NCI-H2107 (cell line): ENCODE measurements around the gene TRAPPC10.

ENCODE experiments used
- DNase-seq: peaks from one replicate; lab custom pipeline; 2025; lab: John Stamatoyannopoulos, UW

TRAPPC10 gene

DNA sequence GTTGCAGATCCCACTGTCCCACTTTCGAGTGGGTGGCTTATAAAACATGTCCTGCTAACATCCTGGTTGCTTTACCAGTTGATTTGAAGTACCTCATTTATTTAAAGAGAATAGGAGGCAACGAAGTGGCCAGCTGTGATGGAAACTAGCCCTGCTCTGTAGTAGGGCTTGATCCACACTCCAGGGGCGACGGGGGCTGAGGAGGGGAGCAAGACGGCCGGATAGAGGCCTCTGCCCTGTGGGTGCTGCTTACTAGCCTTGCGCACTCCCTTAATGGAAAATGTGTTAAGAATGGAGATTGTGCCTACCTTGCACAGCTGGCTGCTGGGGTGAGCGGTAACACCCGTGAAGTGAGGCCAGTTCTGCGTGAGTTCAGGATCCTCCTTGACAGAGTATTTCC lies 54.0 kb downstream of the TRAPPC10 start:
- DNase-seq: no peak

DNA sequence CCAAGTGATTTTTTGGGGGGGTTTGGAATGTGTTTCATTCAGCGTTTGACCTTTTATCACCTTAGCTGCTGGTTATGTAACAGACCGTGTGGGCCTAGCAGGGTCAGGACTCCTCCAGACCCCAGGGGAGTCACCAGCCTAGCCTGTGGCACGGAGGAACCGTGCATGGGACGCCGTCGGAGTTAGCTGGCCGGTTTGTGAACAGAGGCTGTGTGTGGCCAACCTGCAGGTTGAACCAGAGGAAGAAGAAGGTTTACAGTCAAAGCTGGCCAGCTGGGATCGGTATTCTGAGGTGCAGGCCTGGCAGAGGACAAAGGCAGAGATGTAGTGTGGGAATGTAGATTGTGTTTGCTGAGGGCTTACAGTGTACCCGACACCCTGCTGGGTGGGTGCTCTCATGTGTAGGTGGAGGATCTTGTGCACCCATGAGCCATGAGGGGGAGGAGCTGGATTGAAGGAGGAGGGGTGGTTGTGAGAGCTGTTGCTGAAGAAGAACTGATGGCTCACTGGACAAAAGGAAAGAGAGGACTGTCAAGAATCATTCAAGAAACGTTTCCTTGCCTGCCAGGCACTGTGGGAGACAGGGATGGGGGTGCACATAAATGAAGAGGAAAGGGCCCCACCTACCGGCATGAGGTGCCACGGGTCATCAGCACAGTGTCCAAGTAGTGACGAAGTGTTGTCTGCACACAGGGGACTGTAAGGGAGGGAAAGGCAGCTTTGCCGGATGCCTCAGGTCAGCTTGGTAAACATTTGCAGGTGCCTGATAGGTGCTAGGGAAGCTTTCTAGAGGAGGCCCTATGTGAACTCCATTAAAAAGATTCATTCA lies 55.1 kb downstream of the TRAPPC10 start:
- no peak for DNase-seq

DNA sequence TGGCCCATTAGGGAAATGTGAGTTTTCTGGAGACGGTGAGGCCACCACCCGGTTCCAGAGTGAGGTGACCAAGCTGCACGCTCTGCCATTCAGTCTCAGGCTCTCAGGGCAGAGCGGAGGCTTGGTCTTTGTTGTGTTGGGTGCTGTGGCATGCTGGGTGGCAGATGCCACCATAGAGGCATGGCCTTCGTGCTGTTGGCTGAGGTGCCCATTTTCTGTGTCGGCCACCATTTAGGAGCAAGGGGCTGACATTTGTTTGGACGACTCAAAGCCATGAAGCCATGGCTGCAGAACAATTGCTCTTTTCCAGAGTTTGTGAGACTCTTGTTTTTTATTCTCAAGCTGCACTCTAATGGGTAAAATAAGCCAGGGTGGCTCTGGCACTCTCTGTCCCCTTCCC lies 58.3 kb downstream of the TRAPPC10 start:
- no peak for DNase-seq

DNA sequence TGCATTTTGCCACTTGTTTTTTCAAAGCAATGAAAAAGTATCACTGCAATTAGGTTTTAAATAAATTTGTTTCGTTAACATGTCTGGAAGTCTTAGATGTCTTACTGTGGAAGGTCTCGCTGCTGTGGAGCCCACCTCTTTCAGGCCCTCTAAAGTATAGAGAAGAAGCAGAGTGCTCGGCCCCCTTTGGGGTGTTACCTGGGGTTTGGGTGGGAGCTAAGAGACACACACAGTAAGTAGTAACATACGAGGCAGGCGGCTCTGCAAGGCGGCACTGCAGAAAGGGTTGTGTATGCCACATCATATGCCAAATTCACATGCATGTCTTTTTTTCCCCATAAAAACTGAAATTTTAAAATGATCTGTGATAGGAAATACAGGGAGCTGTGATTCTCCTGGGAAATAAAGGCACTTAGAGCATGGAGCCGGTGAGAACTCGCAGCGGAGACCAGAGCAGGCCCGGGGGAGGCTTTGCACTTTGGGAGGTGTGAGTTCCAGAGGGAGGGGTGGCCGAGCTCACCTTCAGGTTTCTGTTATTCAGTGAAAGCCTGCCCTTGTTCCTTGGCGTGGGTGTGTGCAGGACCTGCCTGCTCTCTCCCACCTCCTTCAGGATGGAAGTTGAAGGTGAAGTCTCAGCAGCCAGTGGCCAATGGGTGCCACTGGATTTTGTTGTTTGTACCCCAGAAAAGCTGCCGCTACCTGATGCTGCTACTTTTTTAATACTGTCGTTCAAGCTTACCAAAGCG lies 59.4 kb downstream of the TRAPPC10 start:
- no peak for DNase-seq

DNA sequence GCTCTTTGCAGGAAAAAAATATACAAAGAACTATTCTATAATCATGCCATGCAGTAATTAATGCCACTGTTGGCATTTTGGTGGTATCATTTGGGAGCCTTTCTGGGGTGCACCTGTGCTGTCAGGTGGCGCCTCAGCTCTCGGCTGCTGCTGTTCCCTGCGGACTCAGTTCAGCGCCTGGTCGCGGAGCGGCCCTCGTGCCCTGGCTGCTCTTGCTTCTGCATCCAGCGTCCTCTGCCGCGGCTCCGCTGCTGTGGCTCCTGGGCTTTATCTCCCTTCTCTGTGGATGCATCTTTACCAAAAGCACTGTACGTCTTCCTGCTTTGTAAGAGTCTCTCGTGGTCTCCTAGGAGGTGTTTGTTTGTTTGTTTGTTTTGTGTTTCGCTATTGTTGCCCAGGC lies 60.0 kb downstream of the TRAPPC10 start:
- DNase-seq: no peak

DNA sequence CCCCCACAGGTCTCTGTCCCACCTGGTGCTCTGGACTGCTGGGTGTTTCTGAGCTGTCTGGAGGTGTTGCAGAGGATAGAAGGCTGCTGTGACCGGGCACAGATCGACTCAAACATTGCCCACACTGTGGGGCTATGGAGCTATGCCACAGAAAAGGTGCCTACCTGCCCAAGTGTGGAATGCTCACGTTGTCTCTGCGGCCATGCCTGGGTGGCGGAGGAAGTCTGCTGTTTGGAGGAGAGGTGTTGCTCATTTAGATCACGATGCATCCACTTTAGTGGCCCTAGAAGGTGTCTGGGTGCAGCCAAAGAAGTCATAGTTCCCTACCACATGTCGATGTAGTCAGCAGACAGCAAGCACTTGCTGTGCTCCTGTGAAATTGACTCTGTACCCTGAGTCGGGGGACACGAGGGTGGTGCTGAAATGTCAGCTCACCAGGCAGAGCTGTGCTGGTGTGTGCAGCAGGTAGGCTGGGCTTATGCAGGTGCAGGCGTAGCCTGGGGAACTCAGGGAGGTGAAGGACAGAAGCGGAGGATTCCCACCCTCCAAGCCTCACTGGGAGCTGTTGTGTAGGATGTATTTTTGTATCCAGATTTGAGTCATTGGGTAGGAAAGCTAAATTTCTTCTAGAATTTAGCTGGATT lies 62.3 kb downstream of the TRAPPC10 start:
- no peak for DNase-seq

DNA sequence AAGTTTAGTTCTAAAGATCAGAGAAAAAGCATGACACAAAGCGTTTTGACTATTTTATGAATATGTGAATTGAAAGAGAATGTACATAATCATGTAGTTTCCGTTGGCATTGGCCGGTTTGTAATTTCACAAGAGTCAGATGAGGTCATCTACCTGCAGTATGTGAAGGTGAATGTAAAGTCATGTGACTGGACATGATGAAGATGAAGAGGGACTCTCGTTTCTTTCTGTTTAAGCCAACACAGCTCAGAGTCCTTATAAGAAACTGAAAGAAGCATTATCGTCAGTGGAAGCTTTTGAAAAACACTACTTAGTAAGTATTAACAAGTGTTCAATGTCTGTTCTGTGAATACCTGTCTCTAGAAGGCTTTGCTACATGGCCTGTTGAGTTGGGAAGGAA lies 64.2 kb downstream of the TRAPPC10 start:
- DNase-seq: no peak

DNA sequence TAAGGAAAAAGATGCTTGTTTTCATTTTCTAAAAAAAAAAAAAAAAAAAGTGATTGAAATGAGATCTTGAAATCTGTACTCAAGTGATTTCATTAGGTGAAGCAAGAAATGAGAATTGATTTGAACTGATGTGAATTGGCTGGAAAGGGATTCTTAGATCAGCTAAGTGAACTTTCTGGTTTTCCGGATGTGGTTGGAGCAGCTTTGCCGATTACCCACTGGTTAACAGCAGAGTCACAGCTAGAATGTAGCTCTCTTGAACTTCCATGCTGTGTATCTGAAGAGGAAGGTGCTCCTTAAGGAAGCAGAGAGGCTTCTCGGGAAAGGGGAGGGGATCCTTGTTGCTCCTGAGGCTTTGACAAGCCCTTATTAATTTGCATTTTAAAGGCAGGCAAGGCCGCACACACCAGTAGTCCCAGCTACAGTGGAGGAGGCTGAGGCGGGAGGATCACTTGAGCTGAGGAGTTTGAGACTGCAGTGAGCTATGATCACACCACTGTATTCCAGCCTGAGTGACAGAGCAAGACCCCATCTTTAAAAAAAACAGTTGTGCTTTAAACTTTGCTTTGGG lies 66.4 kb downstream of the TRAPPC10 start:
- no peak for DNase-seq

DNA sequence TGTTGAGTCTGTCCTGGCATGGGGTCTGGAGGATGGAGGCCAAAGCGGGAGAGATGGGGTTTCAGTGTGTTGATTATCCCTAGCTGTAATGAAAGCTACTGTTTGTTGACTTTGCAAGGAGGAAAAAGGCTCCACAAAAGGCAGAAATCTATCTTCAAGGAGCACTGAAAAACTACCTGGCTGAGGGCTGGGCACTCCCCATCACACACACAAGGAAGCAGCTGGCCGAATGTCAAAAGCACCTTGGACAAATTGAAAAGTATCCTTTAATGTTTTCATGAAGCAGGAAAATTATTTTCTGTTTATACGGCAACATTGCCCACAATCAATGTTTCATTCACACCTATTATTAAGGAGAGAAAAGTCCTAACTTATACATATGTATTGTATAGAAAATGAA lies 67.3 kb downstream of the TRAPPC10 start:
- DNase-seq: no peak

DNA sequence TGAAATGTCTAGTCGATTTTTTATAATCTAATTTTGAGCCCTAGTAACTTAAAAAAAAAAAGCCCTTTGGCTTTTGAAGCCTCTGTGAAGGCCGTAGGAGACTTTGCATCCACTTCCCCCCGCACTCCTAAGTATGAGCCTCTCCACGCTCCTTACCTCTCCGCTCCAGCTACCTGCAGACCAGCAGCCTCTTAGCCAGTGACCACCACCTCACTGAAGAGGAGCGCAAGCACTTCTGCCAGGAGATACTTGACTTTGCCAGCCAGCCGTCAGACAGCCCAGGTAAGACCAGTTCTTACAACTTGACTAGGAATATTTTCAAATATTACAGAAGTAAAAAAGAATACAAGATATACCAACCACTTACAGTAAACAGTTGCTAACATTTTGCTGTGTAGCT lies 67.7 kb downstream of the TRAPPC10 start:
- no peak for DNase-seq

DNA sequence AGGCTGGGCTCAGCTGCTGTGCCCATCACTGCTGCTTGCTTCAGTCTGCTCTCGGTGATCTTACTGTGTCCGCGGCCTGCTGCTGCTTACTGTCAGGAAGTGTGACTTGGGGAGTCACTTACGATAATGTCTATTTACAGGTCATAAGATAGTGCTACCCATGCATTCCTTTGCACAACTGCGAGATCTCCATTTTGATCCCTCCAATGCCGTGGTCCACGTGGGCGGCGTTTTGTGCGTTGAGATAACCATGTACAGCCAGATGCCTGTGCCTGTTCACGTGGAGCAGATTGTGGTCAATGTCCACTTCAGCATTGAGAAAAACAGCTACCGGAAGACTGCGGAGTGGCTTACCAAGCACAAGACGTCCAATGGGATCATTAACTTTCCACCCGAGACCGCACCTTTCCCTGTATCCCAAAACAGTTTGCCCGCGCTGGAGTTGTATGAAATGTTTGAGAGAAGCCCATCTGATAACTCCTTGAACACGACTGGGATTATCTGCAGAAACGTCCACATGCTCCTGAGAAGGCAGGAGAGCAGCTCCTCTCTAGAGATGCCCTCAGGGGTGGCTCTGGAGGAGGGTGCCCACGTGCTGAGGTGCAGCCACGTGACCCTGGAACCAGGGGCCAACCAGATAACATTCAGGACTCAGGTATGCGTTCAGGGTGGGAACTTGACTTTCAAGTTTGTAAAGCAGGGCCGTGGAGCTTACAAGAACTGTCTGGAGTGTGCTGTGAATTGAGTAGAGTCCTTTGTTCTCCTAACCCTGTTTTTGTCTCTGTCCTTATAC lies 70.7 kb downstream of the TRAPPC10 start:
- DNase-seq: no peak

DNA sequence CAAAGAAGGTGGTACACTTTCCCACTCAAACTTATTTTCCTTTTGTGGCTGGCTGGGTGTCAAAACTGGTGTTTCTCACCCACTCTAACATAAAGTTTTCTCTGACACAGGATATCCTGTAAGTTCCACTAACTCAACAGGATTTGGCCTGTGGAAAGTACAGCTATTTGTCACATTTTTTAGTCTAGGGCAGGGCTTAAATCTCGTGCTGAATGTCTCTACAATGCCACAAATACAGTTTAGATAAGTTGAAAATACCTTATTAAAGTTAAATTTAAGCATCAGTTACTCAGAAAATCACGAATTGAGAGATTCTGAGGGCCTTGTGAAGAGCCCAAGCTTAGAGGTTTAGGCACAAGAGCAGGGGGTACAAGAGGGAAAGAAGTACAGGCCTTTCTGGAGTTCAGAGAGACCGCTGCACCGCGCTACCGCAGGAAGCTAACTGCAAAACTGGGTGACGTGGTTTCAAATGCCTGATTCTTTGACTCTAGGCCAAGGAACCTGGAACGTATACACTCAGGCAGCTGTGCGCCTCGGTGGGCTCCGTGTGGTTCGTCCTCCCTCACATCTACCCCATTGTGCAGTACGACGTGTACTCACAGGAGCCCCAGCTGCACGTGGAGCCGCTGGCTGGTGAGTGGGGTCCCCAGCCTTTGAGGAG lies 71.7 kb downstream of the TRAPPC10 start:
- DNase-seq: no peak

DNA sequence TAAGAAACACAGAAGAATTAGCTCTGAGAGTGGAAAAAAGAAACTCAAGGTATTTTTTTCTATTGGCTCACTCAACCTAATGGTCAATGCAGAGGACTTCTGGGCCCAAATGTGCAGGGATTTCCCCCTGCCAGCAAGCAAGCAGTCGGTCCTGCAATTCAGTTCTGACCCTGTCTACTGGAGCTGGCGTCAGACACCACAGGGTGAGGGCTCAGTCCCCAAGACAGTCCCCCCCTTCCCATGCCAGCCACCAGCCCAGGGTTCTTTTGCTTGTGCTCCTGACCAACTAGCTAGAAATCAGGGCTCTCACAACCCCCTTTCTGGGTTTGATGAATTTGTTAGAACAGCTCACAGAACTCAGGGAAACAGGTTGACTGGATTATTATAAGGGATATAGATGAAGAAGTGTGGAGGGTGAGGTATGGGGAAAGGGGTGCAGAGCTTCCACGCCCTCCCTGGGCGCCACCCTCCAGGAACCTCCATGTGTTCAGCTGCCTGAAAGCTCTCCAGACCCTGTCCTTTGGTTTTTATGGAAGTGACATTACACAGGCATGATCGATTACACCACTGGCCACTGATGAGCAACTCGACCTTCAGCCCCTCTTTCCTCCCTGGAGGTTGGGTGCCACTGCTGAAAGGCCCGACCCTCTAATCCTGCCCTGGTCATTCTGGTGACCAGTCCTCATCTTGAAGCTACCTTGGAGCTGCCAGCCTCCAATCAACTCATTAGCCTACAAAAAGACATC lies 72.6 kb downstream of the TRAPPC10 start:
- no peak for DNase-seq

DNA sequence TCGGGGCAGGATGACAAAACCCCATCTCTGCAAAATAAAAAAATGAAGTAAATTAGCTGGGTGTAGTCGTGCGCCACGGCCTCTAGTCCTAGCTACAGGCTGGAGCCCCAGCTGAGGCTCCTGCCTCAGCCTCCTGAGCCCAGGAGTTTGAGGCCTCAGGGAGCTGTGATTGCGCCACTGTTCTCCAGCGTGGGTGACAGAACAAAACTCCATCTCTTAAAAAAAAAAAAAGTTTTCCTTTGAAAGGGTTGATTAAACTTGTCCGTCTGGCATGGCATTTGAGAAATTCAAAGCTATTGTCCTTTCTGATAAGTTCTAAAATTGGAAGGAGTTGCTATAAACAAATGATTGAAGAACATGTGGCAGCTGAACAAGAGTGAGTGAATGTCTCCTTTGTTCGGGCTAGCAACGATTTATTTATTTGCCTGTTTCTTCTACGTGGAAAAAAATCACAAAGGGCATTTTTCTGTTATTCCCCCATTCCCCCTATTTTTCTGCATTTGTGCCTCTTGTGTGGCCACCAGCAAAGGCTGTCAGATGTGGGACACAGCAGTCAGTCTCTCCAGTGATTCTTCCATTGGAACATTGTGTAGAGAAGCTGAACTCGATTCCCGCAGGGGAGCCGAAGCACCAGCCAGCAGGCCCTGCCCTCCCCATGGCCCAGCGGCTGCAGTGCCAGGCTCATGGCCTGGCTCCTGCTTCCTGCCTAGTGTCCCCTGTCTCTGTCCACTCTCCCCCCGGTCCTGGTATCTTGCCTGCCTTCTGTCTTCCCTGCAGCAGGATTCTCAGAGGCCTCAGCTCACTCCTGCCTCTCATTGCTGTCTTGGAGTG lies 73.6 kb downstream of the TRAPPC10 start:
- no peak for DNase-seq

DNA sequence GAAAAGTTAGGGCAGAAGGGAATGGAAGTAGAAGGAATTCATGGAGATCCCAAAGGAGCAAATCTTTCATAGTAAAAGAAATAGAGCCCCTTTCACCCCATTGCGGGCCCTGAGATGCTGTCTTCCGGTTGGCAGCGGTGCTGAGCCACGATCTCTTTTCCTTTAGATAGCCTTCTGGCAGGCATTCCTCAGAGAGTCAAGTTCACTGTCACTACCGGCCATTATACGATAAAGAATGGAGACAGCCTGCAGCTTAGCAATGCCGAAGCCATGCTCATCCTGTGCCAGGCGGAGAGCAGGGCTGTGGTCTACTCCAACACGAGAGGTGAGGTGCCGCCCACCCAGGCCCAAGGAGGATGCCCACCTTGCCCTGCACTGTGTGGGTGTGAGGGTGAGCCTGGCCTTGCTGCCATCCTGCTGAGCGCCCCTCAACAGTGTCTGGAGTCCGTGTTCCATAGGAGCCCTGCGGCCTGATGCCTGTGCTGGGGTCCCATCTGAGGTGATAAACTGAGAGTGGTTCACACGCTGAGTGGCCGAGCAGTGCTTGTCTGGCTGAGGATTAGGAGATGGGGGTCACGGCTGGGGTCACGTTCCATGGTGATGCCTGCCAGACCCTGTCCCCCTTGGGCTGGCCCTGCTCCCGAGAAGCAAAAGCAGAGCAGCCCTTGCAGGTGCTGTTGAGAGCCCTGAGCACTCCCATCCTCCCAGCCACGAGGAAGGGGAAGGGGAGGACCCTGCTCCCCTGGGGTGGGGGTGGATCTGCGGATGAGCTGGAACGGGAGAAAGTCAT lies 74.7 kb downstream of the TRAPPC10 start:
- DNase-seq: no peak

DNA sequence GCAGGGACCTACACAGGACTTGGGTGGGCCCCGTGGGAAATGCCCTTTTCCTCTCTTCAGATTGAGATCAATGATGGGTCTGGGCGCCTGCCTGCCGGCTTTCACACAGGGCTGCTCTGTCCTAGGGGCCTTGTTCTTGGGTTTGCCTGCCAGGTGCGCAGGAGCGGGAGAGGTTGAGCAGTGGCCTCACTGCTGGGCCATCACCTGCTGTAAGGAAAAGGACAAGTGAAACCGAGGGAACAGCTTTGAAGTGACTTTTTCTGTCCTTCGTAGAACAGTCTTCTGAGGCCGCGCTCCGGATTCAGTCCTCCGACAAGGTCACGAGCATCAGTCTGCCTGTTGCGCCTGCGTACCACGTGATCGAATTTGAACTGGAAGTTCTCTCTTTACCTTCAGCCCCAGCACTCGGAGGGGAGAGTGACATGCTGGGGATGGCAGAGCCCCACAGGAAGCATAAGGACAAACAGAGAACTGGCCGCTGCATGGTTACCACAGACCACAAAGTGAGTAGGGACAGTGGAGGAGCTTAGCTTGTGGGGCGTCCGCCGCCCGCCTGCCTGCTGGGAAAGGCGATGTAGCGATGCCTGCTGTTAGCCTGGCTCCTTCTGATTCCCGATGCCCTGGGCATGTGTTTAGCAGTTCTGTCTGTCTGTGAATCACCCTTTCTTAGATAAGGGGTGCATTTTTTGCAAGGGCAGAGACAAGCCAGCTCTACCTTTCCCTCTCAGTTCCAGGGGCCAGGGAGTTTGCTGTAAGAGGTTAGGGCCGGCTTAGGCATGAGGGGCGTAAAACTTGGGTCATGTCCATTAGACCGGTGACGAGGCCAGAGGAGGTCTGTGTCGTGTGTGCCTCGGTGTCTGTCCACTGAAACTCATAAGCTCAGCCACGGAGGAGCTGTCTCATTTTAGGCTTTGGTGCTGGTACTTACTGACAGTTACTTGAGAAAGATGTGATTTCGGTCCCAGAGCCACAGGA lies 75.6 kb downstream of the TRAPPC10 start:
- no peak for DNase-seq

DNA sequence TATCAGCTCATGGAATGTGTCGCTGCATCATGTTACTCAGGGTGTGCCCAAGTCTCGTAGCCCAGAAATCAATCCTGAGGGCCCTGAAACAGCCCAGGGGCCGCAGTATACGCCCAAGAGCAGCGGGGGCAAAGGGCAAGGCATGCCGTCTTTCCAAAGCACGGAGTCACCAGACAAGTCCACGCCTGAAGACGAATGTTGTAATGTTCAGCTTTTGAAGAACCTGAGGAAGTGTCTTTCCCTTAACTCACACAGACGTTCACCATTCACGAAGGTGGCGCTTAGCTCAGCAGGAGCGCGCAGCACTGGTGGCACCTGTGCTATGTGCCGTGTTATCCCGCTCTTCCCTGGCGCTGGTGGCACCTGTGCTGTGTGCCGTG lies 76.3 kb downstream of the TRAPPC10 start:
- DNase-seq: no peak
